GM10248 (cell line): ENCODE data around the gene KRT85.

ENCODE experiments used
- CTCF ChIA-PET: fragments of 300-600 bp; sonication (Branson Sonifier 250); formaldehyde crosslinking; extraction: SDS; loops from one replicate; lab custom pipeline; 2021; ENCODE audit warnings: antibody characterized with exemption; lab: Yijun Ruan, JAX
- POLR2A ChIA-PET: fragments of 350-650 bp; sonication (Branson Sonifier 250); formaldehyde crosslinking; extraction: SDS; loops from one replicate; lab custom pipeline; 2020; ENCODE audit warnings: antibody characterized with exemption; lab: Yijun Ruan, JAX
- DNase-seq: peaks from one replicate; pipeline ENCODE4 v3.0.0; 2012; ENCODE audit errors: extremely low spot score
- TF ChIP-seq, protein P1 (sequence below): IDR thresholded peaks from 2 replicates; pipeline ENCODE4 v1.5.1; 2012; ENCODE audit warnings: mild to moderate bottlenecking, low read depth; ENCODE audit errors: extremely low read depth, missing control alignments, control extremely low read depth

KRT85 gene

GRCh38 chr12:52327052-52327829, 40.0 kb downstream of the KRT85 start:
- POLR2A ChIA-PET, result no interaction called here
- CTCF ChIA-PET, result interaction anchor here (0.7 to 5.2 kb wide), 26 partner anchors 8 to 653 kb away, joined by 3 to 48 read pairs (median 4); no protein-coding TSS in a partner anchor
- TF ChIP-seq, protein P1, sequence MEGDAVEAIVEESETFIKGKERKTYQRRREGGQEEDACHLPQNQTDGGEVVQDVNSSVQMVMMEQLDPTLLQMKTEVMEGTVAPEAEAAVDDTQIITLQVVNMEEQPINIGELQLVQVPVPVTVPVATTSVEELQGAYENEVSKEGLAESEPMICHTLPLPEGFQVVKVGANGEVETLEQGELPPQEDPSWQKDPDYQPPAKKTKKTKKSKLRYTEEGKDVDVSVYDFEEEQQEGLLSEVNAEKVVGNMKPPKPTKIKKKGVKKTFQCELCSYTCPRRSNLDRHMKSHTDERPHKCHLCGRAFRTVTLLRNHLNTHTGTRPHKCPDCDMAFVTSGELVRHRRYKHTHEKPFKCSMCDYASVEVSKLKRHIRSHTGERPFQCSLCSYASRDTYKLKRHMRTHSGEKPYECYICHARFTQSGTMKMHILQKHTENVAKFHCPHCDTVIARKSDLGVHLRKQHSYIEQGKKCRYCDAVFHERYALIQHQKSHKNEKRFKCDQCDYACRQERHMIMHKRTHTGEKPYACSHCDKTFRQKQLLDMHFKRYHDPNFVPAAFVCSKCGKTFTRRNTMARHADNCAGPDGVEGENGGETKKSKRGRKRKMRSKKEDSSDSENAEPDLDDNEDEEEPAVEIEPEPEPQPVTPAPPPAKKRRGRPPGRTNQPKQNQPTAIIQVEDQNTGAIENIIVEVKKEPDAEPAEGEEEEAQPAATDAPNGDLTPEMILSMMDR, result peak; percentile 80
- peak; percentile 76 for DNase-seq

DNA sequence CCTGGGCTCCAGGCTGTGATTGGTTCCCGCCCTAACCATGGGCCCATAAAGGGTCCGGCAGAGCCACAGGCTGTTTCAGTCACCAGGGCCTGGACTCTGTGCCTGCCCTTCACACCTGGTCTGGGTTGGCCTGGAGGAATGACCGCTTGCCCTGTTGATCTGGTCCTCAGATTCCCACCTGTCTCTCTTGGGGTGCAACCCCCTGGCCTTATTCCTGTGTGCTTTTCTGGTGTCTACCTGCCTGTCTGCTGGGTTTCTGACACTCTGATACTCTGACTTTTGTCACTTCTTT, 43.2 kb downstream of the KRT85 start:
- ChIA-PET CTCF (no interaction called here), POLR2A (no interaction called here)
- TF ChIP-seq, protein P1, result no peak
- no peak for DNase-seq

DNA sequence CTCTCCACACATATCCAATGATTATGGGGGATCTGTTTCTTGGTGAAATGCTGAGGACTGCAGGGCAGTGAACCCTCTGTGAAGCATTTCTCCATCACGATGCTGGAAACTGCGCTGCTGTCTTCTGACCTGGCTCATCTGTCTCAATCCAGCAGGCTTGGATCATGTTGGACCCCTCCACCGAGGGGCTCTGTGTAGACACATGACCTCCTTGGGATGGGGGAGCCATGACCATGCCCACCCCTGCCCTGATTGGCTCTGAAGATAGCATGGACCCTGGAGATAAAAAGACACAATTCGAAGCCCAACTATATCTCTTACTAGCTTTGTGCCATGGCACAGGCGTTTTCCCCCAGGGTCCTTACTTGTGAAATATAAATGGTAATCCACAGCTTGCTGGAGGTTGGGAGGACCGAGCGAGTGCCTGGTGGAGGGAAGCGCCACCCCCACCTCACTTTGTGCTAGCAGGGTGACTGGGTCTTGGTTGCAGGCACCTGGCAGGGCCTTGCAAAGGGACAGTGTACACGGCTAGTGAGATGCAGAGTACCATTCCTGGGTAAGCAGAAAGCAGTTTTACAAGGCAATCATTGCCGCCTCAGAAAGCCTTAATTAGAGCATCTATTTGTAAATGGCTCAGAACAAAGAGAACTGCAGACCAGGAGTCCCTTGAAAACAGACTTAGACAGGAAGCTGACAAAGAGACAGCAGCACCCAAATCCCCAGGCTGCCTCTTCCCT, 43.7 kb downstream of the KRT85 start:
- TF ChIP-seq, protein P1, result no peak
- ChIA-PET POLR2A (no interaction called here), CTCF (no interaction called here)
- DNase-seq, result no peak

DNA sequence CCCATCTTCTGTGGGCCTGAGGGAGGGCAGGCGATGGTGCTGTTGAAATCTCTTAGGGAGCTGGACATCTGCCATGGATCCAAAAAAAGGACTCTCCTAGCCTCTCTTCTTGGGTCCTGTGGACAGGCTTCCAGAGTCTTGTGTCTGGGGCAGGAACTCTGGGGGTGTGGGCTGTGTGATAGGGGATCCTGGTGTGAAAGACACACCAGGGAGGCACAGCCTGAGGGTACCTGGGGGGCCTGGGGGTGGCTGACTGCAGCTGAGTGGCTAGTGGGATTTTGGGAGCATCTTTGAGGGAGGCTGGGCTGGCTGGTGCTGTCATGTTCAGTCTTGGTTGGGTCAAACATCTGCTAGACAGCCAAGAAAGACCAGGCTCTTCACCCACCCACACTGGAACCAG, 44.3 kb downstream of the KRT85 start:
- TF ChIP-seq, protein P1, result no peak
- POLR2A ChIA-PET, result no interaction called here
- no peak for DNase-seq
- CTCF ChIA-PET, result no interaction called here

GRCh38 chr12:52322069-52322468, 45.2 kb downstream of the KRT85 start:
- TF ChIP-seq, protein P1, result no peak
- DNase-seq, result no peak
- CTCF ChIA-PET, result no interaction called here
- POLR2A ChIA-PET, result no interaction called here

GRCh38 chr12:52321418-52321817, 45.9 kb downstream of the KRT85 start:
- TF ChIP-seq, protein P1, result no peak
- ChIA-PET CTCF (interaction anchor here (1.2 kb wide), 1 partner anchor 51 kb away, joined by 3 read pairs; no protein-coding TSS in a partner anchor), POLR2A (no interaction called here)
- DNase-seq, result no peak
